HG02678 (cell line): ENCODE data around the gene TNFSF11.

Experiments used
- ATAC-seq: cut with Tn5 transposase; IDR thresholded peaks from one replicate; pipeline ENCODE4 v1.9.1; 2021; ENCODE audit warnings: mild to moderate bottlenecking, moderate library complexity; ENCODE audit not compliant: unreplicated experiment

The TNFSF11 gene, protein sequence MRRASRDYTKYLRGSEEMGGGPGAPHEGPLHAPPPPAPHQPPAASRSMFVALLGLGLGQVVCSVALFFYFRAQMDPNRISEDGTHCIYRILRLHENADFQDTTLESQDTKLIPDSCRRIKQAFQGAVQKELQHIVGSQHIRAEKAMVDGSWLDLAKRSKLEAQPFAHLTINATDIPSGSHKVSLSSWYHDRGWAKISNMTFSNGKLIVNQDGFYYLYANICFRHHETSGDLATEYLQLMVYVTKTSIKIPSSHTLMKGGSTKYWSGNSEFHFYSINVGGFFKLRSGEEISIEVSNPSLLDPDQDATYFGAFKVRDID

DNA sequence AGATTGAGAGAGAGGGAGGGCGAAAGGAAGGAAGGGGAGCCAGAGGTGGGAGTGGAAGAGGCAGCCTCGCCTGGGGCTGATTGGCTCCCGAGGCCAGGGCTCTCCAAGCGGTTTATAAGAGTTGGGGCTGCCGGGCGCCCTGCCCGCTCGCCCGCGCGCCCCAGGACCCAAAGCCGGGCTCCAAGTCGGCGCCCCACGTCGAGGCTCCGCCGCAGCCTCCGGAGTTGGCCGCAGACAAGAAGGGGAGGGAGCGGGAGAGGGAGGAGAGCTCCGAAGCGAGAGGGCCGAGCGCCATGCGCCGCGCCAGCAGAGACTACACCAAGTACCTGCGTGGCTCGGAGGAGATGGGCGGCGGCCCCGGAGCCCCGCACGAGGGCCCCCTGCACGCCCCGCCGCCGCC, at the start of gene TNFSF11:
Gene TNFSF11, plus strand, starts transcription at position 142 of the 400 bp plus-strand sequence. Its CDS starts 152 bp downstream, at position 294.
- peak; percentile 26 for ATAC-seq

DNA sequence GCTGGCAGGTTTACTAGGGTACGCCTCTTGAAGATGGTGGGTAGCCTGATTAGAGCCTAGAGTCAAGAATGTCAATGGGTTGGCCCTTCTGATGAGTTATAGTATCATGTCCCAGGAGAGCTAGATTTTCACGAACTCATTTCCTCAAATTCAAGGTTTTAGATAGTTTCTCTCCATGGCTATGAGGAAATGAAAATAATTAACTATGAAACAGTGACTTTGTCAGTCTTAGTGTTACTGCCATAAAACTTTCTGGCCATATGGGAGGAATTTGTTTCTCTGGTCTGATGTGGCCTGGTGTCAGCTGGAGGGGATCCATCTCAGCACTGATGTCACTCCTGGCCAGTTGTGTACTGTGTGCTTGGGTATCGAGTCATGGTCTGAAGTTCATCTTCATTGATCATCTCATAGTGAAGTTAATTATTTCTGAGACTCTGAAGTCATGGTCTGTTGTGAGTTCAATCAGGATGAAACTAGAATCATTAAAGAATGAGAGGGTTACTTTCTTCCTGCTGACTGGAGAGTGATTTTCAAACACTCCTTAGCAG, 49.4 kb upstream of the TNFSF11 start:
- ATAC-seq, result peak; percentile 82

DNA sequence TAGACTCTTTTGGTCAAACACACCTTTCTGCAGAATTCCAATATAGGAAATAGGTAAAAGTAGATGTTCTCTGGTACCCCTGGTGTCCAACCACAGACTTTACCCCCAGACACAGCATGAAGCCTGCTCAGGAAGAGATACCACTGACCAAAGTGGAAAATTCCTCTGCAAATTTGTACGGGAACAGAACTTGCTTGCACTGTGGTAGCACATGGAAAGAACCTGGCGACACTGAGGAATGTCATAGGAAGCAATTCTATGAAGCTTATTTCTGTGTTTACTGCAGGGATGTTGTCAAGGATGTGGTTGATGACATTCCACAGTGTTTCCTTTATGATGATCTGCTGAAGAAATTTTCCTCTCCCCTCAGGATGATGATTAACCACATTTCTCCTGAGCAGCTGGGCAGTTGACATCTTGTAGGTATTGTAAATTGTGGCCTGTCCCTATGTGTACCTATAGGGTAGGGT, 48.9 kb upstream of the TNFSF11 start:
- ATAC-seq, result peak; percentile 18

DNA sequence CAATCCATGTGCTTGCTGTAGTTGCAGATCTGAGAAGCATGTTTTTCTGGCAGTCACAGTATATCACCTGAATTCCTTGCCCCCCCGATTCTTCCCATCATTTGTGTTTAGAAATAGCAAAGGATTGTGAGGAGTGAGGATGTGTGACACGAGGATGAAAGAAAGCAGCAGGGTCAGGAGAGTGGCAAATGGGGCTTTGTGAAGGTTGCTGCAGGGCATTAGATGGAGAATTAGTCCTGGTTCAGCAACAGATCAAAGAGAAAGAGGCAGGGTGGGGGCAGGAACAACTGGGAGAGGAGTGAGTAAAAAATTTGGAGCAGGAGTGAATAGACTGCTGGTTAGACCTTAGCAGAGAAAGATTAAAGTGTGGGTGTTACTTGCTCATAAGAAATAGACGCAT, 47.7 kb upstream of the TNFSF11 start:
- no peak for ATAC-seq

DNA sequence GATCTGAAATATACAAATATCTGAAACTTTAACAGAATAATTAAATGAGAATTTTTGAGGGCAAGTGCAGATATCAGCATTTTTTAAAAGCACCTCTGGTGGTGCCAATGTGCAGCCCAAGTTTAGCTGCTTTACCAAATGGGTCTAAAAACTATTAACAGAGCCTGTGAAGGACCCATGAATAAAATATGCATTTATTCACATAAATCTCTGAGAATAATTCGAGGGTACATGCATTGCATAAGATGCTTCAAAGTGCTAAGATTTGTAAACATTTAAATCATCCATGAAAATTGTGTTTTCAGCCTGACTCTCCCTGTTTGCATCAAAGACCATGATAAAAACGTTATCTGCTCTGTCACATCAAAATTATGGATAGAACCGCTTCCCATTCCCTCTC, 47.1 kb upstream of the TNFSF11 start:
- no peak for ATAC-seq

DNA sequence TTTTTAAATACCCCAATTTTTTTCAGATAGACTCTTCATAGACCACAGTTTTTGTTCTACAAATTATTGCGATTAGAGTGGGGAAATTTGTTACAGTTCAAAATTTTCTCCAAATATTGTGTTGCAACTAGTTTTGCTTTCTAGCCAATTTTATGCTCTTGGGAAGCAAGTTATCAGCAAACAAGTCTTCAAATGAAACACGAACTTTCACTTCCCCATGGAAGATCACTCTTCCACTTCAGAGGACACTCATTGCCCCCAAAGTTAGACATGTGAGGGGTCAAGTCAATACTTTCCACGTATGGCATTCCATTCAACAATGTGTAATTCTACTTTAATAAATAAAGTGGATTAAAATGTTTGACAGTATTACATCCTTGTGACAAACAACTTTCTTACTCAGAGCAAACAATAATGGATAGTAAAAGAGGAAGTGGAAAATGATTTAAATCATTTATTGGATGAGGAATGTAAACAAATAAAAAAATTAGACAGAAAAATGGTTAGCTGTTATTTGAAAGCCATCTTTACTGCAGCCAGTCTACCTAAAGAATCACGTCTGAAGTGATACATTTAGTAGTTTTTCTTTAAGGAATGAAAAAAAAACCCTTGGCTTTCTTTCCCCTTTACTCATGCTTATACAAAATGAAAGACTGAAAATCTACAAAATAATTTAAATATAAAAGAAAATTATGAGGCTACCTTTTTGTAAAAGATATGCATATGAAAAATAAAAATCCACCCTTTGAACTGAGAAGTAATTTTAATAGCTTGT, 41.2 kb upstream of the TNFSF11 start:
- peak; percentile 58 for ATAC-seq

DNA sequence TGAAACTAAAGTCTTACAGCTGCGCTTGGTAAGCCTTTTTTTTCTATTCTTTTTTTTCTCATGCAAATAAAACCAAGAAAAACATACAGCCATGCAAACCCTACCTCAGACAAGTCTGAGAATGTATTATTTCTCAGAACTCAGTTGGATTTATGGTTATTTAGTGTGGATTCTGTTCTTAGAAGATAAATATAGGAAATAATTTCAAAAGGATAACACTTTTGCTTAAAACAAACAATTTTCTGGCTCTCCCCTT, 40.7 kb upstream of the TNFSF11 start:
- ATAC-seq, result peak; percentile 44

DNA sequence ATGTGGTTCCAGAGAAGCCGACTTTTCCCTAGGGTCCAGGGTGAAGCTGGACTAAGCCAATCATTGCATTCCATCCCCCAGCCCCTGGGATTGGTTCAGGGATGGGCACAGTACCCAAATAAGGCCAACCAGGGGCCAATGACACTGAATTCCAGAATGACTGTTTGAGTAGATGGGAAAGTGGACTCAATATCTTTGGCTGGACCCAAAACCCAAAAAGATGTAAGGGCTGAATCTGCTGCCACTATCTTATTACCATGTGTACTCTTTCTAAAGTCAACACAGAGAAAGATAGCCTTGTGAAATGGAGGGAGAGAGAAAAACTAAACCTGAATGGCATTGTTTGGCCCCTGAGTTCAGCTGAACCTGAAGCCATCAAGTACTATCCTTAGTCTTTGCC, 39.2 kb upstream of the TNFSF11 start:
- ATAC-seq, result no peak

DNA sequence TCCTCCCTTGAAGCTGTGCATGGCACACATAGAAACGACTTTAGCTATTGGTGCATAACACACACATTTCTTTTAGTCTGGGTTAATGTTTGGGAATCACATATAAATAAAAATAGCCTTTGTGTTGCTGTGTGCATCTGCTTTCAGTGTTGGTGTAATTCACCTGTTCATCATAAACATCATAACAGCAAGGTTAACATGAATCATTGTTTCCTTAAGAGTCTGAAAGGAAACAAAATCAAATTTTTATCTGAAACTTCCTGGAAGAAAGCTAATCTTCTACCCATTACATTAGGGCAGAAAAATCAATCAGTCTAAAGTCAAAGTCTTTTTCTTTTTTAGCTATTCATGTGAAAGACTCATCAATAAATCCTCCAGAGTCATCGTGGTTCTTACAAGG, 35.0 kb upstream of the TNFSF11 start:
- ATAC-seq, result no peak

DNA sequence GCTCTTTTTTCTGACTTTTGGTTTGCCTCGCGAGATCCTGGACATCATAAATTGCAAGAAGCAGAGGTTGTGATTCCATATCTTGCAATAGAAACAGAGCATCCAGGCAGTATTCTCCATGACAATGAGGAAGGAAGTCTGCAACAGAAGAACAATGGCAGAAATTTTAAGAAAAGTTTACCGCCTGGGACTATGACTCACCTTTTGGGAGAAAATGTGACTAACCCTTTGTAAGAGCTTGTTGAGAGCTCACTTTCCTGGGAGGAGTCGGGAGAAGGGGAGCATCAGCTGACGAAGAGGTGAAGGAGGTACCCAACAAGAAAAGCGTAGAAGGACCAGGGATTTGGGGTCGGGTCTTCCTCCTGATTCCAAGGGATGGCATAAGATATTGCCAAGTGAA, 34.3 kb upstream of the TNFSF11 start:
- ATAC-seq, result no peak

DNA sequence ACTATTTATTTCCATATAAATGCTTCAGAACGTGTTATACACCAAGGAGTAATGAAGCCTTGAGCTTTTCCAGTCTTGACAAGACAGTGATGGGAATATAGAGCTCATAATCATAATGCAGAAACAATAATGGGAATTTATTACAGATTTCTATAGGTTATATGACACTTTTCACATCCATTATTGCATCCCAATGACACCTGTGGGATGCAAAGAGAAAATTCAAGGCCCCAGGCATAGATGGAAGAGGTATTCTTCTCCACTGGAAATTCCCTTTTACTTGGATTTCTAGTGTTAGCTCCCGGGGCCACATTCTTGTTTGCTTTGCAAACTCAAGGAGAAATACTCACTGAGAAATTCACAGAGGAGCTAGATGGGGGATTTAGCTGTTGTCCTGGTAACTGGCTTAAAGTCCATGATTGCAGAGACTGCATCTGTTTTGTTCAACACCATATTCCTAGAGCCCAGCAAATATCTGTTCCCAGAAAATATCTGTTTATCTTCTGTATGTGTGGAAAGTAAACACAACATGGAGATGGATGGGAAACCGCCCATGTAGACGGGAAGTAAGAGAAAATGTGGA, 30.6 kb upstream of the TNFSF11 start:
- ATAC-seq, result no peak

DNA sequence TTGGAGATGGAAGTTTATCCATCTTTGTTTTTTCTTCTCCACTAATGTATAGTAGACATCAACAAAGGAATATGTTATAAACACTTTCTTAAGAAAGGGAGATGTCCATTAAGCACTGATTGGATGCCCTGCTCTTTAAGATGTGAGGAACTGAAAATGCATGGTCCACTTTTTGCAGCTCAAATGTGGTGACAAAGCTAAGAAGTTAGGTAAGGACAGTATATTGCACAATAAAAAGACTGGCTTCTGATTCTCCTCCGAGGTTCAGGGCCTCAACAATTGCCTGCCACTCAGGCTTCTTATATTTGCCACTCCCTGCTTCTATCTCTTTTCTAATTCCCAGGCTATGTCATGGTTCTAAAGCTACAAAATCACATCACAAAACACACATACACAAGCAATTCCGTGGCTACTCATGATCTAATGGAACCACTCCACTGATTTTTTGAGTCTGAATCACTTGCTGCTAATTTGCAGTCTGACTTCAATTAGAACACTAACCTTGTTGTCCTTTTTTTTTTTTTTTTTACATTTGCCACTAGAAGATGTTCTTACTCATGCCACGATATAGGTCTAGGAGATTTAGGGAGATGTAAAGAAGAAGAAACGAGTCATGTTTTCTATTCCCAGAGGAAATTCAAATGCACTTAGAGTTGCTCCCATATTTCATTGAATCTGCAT, 29.6 kb upstream of the TNFSF11 start:
- ATAC-seq, result no peak

DNA sequence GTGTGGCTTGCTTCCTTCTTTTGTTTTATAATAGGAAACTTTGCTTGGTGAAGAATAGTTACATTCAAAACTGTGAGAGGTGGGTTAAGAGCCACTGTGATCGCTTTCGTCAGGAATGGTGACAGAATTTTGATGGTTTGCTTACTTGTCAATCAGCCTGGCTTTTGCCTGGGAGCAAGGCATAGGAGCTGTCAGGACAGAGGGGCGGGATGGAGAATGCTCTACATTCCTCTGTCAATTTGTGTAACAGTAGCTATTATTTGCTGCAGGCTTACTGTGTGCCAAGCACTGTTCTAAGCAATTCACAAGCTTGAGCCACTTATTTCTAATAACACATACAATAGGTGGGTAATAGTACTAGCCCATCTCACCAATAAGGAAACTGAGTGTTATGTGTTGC, 28.1 kb upstream of the TNFSF11 start:
- no peak for ATAC-seq

DNA sequence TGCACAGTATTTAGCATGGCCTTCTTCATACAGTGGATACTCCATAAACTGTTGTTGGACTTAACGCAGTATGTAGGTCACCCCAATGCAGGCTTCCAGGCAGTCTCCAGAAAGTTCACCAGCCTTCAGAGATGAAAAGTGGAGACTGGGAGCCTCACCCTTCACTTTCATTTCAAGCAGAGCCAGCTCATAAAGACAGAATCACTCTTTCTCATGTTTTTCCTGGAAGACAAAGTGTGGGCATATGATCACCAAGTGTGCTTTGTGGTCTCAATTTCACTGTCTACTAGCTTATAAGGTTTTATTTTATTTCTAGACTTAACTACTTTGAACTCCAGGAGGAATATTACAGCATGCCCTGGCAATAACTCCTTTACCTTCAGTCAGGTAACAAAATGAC, 26.3 kb upstream of the TNFSF11 start:
- no peak for ATAC-seq

DNA sequence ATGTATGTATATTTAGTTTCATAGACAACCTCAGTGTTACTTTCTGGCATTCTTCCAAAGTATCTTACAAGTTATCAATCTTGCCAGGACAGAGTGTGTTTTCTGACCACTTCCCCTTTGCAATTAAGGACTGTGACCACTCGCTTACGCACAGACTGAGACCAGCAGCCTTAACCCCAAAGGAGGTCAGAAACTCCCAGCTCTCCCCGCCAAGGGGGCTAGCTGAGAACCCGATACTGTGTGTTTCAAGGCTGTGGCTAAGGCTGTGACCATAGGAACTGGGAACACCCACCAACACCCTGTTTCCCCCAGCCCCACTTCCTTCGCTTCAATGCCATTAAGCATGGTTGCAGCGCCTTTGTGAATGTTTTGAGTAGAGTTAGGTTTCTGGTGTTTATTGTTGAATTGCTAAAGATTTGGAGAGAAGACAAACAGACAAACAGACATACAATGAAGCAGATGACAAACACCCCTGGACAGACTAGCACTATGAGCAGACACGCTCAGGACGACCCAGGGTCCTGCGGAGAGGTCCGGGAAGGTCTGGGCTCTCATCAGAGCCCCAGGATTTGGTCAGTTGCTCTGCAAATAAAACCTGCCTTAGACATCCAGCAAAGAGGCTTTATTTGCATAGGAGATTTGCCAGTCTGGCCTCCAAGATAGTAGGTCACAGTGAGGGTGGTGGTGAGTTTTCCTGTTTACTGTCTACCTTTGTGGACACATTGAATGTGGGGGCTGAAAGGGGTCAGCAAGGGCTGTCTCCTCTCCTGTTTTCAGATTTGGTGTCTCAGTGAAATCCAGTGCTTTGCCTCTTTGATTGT, 25.0 kb upstream of the TNFSF11 start:
- peak; percentile 95 for ATAC-seq

DNA sequence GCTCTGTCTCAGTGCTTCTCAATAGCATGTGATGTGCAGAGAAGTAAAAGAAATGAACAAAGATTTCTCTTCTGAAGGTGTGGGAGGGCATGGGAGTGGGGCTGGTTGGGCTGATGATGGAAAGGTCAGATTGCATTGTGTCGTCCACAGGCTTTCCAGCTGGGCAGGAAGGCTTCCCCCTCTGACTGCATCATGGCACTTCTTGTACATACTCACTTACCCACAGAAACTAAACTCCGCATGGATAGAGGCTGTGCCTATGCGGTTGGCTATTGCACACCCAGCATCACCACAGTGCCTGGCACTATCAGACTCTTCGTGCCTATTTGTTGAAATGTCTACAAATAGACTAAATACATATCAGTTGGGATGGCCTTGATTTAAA, 24.4 kb upstream of the TNFSF11 start:
- ATAC-seq, result peak; percentile 1

DNA sequence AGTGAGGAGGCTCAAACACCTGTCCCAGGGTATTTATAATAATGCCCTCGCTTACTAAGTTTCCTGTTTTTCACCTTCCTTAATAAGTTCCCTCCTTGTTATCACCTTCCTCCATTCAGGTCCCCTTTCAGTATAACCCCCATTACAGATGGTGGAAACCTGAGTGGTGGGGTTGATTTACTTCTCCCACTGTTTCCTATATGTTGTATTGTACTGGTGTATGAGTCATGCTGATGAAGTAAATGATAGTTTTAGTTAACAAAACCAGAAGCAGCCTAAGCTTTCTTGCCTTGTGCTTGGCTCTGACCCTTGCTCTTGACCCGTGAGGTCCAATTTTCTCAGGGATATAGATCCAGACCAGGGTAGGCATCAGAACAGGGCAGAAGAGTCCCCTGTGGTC, 22.3 kb upstream of the TNFSF11 start:
- ATAC-seq, result no peak

DNA sequence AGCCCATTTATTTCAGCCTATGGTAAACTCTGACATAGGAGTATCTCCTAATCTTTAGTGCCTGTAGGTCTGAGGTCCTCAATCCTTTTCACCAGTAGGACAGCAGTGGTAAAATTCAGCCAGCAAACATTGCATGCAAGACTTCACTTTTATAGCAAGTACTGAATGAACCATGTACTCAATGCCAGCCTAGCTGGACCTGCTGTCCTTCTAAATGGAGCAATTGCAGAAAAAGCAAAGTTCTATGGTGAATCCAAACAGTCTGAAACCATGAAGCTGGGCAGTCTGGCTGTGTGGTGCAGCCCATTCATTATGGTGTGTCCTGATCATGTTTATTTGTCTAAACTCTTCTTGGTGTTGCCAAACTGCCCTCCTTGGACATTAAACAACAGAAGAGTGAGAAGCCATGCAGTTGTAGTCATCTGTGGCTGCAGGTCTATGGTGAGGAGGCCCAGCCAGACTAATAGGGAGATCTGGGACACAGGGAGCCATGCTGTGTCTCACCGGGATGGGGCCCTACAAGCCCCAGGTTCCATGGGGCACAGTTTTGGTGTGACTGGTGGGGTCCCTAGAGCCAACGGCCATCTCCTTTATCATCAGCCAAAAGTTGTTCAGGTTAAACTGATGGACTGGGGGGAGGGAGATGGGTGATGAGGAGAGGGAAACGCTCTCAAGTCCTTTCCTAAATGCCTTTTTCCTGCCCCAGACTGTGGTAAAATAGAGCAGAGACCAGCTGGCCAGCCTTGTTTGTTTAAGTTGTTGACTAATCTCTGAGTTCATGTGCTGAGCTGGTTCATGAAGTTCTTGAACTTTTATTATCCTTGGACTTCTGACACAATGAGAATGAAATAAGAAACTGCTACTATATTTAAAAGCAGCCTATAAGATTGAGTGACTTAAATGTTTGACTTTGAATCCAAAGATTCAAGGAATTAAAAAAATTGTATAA, 20.6 kb upstream of the TNFSF11 start:
- ATAC-seq, result no peak

DNA sequence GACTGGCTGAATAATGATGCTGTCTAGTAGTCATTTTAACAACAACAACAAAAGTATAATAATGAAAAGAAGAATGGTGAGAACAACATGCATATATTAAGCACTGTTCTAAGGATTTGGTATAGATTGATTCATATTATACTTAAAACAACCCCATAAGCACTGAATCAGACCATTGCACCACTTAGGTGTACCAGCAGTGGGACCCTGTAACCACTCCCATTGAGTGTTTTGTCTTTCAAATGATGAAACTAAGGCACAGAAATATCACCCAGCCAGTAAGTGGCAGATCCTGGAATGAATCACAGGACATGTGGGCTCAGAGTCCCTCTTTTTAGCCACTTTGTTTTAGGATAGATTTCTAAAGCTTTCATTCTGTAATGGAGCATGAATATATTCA, 14.9 kb upstream of the TNFSF11 start:
- no peak for ATAC-seq
